GM21526 (cell line): ENCODE measurements around the gene ZNF680.
"Not testable (repeated sequence)": the region's sequence is repeated elsewhere in the genome, so short reads cannot be mapped to it uniquely, and the experiment has no call there.

Experiments
- ATAC-seq: cut with Tn5 transposase; IDR thresholded peaks from one replicate; pipeline ENCODE4 v1.9.1; 2021; ENCODE audit warnings: moderate library complexity; ENCODE audit not compliant: unreplicated experiment, low FRiP score

Gene ZNF680

DNA sequence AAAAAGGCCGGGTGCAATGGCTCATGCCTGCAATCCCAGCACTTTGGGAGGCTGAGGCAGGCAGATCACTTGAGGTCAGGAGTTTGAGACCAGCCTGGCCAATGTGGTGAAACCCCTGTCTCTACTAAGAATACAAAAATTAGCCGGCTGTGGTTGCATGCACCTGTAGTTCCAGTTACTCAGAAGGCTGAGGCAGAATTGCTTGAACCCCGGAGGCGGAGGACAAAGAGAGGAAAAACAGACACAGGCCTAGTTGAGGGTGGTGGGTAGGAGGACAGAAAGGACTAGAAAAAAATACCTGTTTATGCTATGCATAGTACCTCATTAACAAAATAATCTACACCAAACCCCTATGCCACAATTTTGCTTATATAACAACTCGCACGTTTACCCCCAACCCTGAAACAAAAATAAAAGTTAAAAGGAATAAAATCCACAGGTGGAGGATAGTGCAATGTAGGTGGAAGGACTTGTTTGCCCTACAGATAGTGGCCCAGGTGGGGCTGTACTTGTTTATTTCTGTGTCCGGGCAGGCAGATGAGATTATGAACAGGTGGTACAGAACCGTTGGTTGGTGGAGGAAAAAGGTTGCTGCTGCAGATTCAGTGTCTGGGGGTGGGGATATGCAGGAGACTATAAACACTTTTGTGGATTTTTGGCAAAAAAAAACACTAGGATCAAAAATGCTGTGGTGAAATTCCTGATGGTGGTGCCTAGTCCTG, 5.1 kb downstream of the ZNF680 start:
- ATAC-seq: no peak

DNA sequence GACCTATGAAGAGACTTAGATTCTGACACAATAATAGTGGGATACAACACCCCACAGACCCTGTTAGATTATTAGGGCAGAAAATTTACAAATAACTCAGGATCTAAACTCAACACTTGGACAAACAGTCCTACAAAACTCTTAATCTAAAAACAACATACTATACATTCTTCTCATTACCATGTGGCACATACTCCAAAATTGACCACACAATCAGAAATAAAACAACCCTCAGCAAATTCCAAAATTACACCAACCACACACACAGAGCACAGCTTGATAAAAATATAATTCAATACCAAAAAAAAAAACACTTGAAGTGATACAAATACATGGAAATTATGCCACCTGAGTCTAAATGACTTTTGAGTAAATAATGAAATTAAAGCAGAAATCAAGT, 7.8 kb downstream of the ZNF680 start:
- ATAC-seq: no peak

GRCh38 chr7:64554188-64554587, 8.7 kb downstream of the ZNF680 start:
- not testable (repeated sequence) for ATAC-seq

GRCh38 chr7:64551375-64552142, 11.3 kb downstream of the ZNF680 start:
- ATAC-seq: no peak

DNA sequence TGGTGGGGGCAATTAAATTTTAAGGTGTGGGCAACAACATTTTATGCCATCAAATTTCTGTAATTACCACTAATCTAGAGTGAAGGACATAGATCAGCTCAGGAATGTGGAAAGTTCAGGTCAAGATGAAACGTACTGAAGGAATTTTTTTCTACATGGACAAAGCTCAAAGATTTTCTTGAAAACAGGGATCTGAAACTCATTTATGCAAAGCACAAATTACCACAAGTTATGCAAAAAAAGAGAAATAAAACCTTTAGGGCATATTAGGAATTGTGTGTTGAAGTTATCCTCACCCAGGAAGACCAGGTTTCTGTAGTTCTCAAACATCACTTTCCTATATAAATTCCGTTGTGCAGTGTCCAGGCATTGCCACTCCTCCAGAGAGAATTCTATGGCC, 18.9 kb downstream of the ZNF680 start:
- no peak for ATAC-seq

DNA sequence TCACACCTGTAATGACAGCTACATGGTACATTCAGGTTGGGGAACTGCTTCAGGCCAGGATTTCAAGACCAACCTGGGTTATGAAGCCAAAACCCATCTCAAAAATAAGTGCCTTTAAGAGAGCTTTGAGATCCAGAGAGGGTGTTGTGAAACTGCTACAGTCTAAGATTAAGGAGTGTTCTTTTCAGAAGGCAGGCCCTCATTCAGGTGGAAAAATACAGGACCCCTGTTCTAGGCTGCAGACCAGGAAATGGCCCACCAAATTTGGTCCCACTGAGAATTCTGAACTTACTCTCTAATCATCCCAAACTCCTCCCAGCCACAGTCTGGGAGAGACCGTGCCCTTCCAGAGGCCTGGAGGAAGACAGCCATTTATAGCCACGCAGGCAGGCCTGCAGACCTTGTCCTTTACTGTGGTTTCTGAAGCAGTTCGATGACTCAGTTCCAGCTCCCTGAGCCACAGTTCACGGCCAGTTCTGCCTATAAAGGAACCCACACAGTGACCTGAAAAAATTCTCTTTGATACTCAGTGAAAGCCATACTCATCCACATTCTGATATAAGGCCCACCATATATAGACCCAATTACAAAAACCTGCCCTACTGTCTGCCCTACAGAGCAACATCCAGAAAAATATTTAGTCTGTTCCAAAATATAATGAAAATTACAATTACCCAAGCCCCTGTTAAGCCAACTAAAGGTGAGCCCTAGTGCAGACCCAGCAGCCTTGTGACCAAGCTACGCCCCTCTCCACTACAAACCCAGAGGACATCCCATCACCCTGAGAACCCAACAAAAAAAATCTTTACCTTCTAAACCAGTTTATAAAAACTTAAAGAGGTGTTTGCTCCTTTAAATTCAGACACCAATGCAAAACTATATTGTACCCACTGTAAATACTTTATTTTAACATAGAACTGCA, 21.2 kb downstream of the ZNF680 start:
- ATAC-seq: no peak

DNA sequence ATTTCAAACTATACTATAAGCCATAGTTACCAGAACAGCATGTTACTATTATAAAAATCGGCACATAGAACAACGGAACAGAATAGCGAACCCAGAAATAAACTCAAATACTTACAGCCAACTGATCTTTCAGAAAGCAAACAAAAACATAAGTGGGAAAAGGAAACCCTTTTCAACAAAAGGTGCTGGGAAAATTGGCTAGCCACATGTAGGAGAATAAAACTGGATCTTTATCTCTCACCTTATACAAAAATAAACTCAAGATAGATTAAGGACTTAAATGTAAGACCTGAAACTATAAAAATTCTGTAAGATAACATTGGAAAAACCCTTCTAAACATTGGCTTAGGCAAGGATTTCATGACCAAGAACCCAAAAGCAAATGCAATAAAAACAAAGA, 29.1 kb downstream of the ZNF680 start:
- ATAC-seq: no peak

DNA sequence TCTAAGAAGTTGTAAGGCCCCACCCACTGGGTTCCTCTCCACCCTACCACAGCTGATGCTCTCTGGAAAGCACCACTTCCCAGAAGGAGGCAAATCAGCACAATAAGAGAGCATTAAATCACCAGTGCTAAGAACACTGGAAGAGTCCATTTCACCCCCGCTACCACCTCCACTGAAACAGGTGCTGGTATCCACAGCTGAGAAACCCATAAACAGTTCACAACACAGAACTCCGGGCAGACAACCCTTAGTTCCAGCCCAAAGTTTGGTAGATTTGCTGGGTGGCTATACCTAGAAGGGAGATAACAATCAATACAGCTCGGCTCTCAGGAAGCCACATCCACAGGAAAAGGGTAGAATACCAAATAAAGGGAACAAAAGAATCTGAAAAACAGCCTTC, 34.1 kb downstream of the ZNF680 start:
- ATAC-seq: no peak

GRCh38 chr7:64521409-64521984, 41.4 kb downstream of the ZNF680 start:
- no peak for ATAC-seq

DNA sequence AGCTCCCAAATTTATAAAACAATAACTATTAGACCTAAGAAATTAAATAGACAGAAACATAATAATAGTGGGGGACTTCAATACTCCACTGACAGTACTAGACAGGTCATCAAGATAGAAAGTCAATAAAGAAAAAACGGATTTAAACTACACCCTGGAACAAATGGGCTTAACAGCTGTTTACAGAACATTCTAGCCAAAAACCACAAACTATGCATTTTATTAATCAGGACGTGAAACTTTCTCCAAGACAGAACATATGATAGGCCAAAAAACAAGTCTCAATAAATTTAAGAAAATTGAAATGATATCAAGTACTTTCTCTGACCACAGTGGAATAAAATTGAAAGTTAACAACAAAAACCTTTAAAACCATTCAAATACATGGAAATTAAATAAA, 46.4 kb downstream of the ZNF680 start:
- no peak for ATAC-seq

DNA sequence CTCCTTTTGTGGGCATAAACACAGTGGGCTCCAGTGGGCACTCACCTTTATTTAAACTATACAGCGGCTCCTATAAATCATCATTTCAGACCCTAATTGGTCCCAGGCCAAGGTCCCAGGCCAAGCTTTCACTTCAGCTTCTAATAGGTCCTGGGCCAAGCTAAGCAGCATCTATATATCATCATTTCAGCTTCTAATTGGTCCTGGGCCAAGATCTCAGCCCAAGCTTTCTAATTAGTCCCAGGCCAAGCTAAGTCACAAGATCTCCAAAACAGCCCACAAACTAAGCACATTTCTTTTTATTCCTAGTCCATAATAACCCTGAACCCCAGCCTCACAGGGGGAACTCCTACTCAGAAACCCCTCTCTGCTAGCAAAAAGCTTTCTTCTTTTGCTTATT, 47.1 kb downstream of the ZNF680 start:
- no peak for ATAC-seq

DNA sequence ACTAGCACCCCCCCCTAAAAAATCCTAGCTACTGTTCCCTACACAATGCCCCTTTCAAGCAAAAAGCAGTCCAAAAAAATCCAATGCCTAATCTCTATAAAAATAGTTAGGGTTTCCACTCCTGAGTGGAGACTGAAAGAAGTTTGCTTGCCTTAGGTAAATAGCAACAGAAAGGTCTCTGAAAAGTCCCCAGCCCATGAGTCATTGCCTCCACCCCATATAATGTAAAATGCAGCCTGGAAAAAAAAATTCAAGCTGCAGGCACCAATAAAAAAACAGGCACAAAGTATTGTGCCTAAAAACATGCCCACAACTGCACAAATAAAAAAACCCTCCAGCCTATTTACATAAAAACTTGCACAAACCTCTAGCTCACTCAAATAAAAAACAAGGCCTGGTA, 47.5 kb downstream of the ZNF680 start:
- no peak for ATAC-seq

DNA sequence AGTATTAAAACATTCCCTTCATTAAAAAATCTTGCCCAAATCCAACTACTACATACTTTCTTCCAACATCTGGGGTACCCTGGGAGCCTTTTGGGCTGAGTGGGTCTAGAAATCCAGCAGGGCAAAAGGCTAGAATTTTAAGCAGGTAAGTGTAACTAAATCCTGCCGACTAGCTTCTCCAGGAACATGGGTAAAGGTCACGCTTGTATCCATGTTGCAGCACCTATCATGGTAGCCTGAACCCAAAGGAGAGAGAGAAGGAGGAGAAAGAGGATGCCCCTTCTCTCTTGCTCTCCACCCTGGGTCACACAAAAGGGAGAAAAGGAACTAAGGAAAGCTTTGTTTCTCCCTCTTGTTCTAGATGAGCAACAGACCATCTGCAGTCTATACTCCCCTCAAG, 53.3 kb downstream of the ZNF680 start:
- ATAC-seq: no peak

- ATAC-seq: no peak
Measured at GRCh38 chr7:64504581-64505120, 58.2 kb downstream of the ZNF680 start.

- ATAC-seq: no peak
Measured at GRCh38 chr7:64498270-64498669, 64.6 kb downstream of the ZNF680 start.

- no peak for ATAC-seq
Measured at GRCh38 chr7:64494912-64495461, 67.9 kb downstream of the ZNF680 start.

- ATAC-seq: no peak
Measured at GRCh38 chr7:64485623-64486022, 77.2 kb downstream of the ZNF680 start.
